Measurements from ENCODE around the gene SIM1.

The SIM1 gene

DNA sequence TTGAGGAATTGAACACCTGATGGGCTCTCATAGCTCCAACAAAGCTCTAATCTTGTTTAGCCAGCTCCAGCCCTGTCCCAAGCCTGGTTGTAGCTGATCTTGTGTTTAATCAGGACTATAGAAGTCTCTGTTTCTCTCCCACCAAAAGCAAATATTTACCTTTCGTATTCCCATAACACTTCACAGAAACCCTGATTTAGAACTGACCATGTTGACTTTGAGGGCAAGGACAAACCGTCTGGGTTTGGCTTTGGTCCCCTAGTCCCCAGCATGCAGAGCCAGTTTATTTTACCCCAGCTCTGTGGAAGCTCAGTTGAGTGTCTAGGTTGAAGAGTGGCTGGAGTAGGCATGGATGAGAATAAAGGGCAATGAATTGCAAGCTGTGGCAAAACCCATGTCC lies 18.0 kb upstream of the SIM1 start:
- no peak overlapping the region for H3K4me3 ChIP-seq (ENCODE audit: low read length)
- no peak for TF ChIP-seq ZNF274 (IDR thresholded peaks at IDR 0.05; ENCODE audit: low read depth, low read length)

- no peak overlapping the region for H3K4me3 ChIP-seq (ENCODE audit: low read length)
- TF ChIP-seq ZNF274 (IDR thresholded peaks at IDR 0.05; ENCODE audit: low read depth, low read length): no peak
Measured at GRCh38 chr6:100479179-100480035, 14.7 kb upstream of the SIM1 start.

- no peak for TF ChIP-seq ZNF274 (IDR thresholded peaks at IDR 0.05; ENCODE audit: low read depth, low read length)
- H3K4me3 ChIP-seq (ENCODE audit: low read length): no peak overlapping the region
Measured at GRCh38 chr6:100475554-100476320, 11.0 kb upstream of the SIM1 start.

DNA sequence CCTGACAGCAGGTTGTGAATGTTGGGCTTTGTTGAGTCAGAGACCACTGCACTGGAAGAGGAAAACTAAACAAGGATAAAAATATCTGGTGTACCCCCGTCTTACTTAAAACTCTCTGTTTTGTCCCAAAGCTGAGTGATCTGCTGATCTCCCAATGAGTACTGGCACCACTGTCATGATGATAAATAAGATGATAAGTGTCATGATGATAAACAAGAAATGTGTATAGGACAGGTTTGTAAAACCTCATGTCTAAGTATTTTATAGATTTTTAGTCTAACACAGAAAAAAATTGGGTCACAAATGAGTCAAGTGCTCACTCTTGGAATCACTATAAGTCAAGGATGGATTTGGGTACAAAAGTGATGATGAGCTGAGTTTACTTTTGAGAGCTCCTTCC lies 8.5 kb upstream of the SIM1 start:
- no peak overlapping the region for H3K4me3 ChIP-seq (ENCODE audit: low read length)

DNA sequence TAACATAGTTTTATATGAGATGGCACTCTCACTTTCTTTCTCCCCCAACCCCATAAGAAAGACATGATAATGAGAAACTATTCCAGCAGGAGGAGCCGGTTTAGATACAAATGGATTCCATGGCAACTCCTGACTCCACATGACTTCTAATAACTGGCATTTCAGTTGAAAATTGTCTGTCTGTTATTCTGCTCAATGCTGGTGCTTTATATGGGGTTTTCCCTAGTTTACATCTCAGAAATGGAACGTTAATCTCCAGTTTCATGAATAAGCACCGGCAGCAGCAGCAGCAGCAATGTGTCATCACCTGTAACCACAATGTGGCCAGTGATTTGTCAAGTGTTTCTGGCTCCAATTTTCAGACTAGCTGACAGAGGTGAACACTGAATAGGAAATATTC lies 8.0 kb upstream of the SIM1 start:
- no peak for TF ChIP-seq ZNF274 (IDR thresholded peaks at IDR 0.05; ENCODE audit: low read depth, low read length)
- H3K4me3 ChIP-seq (ENCODE audit: low read length): no peak overlapping the region

More for the DNA sequence above, 8.5 kb upstream of the SIM1 start:
- TF ChIP-seq ZNF274 (IDR thresholded peaks at IDR 0.05; ENCODE audit: low read depth, low read length): no peak

GRCh38 chr6:100470422-100471120 lies 5.8 kb upstream of the SIM1 start:
- no peak overlapping the region for H3K4me3 ChIP-seq (ENCODE audit: low read length)
- no peak for TF ChIP-seq ZNF274 (IDR thresholded peaks at IDR 0.05; ENCODE audit: low read depth, low read length)

DNA sequence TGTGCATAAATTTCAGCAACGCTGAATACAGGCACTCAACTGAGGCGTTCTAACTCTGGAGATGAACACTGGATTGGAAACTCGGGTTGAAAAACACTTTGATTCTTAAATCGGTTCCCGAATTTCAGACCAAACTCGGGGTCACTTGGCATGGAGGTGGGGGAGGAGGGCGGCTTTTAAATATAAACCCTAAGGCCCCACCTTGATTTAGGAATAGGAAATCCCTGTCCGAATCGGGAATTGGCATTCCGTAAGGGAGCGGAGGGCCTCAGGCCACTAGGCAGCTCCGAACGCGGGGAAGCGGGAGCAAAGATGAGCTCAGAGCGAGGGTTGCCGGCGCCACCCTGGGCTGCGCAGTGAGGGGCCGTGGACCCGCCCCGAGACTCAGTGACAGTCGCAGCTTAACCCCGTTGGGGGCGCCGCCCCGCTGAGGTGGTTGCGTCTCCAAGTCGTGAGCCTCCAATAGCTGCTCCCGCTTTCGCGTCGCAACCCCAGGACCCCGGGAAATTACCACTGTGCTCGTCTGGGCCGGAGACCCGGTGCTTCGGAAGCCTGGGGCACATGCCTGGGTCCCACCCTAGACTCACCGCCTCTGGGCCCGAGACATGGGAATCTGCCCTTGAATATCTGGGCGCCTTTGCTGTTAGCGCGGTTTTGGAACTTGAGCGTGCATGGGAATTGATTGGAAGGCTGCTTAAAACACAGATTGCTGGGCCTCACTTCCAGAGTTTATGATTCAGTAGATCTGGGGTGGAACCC lies 4.6 kb upstream of the SIM1 start:
- no peak for TF ChIP-seq ZNF274 (IDR thresholded peaks at IDR 0.05; ENCODE audit: low read depth, low read length)
- no peak overlapping the region for H3K4me3 ChIP-seq (ENCODE audit: low read length)

- no peak overlapping the region for H3K4me3 ChIP-seq (ENCODE audit: low read length)
- TF ChIP-seq ZNF274 (IDR thresholded peaks at IDR 0.05; ENCODE audit: low read depth, low read length): no peak
Measured at GRCh38 chr6:100468016-100468622, 3.4 kb upstream of the SIM1 start.

GRCh38 chr6:100467129-100468015 lies 2.7 kb upstream of the SIM1 start:
- no peak for TF ChIP-seq ZNF274 (IDR thresholded peaks at IDR 0.05; ENCODE audit: low read depth, low read length)
- no peak overlapping the region for H3K4me3 ChIP-seq (ENCODE audit: low read length)

DNA sequence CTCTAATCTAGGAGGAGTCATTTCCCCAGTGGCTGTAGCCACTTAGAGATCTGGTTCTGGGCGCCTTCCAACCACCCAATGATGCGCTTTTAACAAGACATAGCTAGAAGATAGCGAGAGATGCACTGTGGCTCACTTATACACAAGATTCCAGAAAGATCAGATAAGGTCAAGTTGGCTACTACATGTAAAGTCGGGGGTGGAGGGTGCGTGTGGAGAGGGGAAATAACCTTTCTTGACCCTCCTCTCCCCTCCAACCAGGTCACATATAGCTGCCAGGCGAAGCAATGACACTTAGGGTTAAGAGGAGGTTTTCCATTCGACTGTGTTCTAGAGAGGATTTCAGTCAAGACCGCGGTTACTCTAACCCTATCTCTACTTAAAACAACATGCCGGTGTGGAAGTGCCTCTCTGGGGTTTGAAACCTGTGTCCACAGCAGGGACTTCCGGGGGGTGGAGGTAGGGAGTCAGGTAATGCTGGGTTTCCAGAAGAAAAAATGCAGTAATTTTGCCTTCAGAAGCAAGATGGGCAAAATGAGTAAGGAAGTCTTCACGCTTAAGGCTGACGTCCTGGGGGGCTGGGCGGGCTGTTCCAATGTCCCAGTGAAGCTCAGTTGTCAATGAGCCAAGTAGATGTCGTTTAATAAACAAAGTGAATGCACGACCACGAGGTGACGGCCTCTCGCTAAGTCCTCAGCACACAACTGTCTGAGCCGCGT lies 1.8 kb upstream of the SIM1 start:
- no peak for TF ChIP-seq ZNF274 (IDR thresholded peaks at IDR 0.05; ENCODE audit: low read depth, low read length)
- H3K4me3 ChIP-seq (ENCODE audit: low read length): no peak overlapping the region

- no peak overlapping the region for H3K4me3 ChIP-seq (ENCODE audit: low read length)
- no peak for TF ChIP-seq ZNF274 (IDR thresholded peaks at IDR 0.05; ENCODE audit: low read depth, low read length)
Measured at GRCh38 chr6:100465701-100466409, 1.1 kb upstream of the SIM1 start.
